H1 (cell line): Measurements from ENCODE around the gene FCGR2B. TPM values are rescaled to one million over a fixed set of nuclear protein-coding genes. Genes with fewer than 3 reads are reported as not detected.

Experiments
- EGR1 ChIP-seq: IDR thresholded peaks from 2 replicates; pipeline ENCODE4 v1.6.1; 2011; ENCODE audit warnings: low read depth, low read length, borderline replicate concordance
- GTF2F1 ChIP-seq: IDR thresholded peaks from 2 replicates; pipeline ENCODE4 v1.6.1; 2012; ENCODE audit warnings: low read depth, low read length, improper control_type of control experiment, borderline replicate concordance
- RXRA ChIP-seq: IDR thresholded peaks from 2 replicates; pipeline ENCODE4 v1.6.1; 2011; ENCODE audit warnings: low read depth, mild to moderate bottlenecking, low read length, moderate library complexity; ENCODE audit not compliant: insufficient read depth
- polyA plus RNA-seq, 7 experiments: library from polyadenylated mRNA; depleted of rRNA in 3 of 7; stranded (reverse) in 5 of 7; unstranded in 2 of 7; fragments of >200 nt in 5 of 7; fragments of 200-250 nt in 2 of 7; gene quantifications; 1 replicate in 5 of 7; 2 replicates in 1 of 7; 4 replicates in 1 of 7; pipeline versions ENCODE4 v1.2.1 to v1.2.3, GENCODE V29; 2011 to 2013; ENCODE audit warnings: missing spikeins in 2 of 7, mixed read lengths in 2 of 7
- total RNA-seq: library from RNA; stranded (reverse); fragmentation: NEBNext Ultra II Directional; extraction: Animal tissue kit (Norgen Biotek cat#: 25700); gene quantifications from 2 replicates; pipeline ENCODE4 v1.2.1, GENCODE V29; 2021

The FCGR2B gene
- total and polyA plus RNA-seq, 2 of the 8 experiments (the other 6 are each of a cell fraction or from before 2014, with no cell fraction given), result 0.05 TPM; not detected in 1

GRCh38 chr1:161722406-161722805 lies 59.5 kb downstream of the FCGR2B start (continued):
- no peak for TF ChIP-seq EGR1
- no peak for TF ChIP-seq RXRA
- TF ChIP-seq GTF2F1, result no peak
